ENCODE measurements around the gene PADI3.
"Not testable (repeated sequence)": the region's sequence is repeated elsewhere in the genome, so short reads cannot be mapped to it uniquely, and the experiment has no call there.

PADI3 gene

DNA sequence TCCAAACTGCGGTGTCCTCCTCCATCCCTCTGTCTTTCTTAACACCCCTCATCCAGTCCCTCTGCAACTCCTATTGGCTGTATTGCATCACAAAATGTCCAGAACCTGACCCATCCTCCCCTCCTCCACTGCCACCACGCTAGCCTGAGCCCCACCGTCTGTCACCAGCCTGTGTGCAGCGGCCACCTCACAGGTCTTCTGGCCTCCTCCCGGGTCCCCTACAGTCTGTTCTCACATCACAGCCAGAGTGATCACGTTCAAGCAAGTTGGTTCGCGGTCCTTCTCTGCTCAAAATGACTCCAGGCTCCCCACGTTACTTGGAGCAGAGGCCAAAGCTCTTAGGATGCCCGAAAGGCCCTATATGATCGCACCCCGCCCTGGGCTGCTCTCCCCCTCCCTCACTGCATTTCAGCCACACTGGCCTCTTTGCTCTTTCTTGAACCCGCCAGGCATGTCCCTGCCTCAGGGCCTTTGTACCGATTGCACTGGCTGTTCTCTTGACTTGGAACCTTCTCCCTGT is 56.7 kb downstream of the PADI3 start:
- no peak for DNase-seq

DNA sequence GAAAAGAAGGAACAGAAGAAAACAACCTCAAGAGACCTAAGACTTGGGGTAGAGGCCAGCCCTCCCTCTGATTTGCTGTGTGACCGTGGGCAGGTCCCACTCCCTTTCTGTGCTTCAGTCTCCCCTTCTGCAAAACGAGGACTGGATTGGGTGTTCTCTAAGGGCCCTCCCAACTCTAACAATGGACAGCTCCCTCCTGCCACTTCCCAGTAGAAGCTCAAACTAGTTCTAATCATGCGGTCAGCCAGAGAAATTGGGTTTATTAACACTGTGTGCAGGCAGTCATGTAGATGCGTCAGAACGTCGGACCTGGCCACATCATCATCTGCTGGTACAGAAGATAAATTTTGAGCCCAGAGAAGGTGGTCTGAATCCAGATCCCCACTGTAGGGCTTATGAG is 57.5 kb downstream of the PADI3 start:
- no peak for DNase-seq

DNA sequence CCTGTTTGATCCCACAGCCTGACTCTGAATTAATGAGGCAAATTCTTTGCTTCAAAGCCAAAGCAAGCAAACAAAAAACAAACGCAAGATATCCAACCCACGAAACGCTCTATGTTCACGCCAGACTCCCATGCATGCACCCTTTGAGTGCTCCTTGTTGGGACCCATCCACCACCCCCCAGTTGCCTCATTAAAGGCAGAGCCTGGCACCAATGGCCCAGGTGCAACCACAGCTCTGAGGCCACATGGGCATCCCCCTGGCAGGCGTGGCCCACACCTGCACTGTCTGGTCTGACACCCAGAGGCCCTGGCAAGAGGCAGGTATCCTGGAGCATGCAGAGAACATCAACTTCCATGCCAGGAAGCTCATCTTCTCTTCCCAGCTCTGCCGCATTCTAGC is 58.0 kb downstream of the PADI3 start:
- DNase-seq, result no peak

DNA sequence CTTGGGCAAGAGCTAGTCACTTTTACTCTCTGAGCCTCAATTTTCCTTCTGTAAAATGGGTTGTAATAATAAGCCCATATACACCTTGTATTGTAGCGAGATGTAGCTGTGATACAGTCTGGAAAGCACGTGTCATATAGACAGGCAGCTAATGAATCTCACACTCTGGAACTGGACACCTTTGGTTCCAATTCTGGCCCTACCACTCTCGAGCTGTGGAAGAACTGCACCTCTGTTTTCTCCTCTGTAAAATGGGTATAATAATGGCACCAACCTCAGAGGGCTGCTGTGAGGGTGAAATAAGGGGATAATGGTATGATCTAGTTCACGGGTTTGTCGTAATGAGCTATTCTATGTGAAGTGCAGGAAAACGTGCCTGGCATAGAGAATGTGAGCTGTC is 58.4 kb downstream of the PADI3 start:
- DNase-seq, result no peak

DNA sequence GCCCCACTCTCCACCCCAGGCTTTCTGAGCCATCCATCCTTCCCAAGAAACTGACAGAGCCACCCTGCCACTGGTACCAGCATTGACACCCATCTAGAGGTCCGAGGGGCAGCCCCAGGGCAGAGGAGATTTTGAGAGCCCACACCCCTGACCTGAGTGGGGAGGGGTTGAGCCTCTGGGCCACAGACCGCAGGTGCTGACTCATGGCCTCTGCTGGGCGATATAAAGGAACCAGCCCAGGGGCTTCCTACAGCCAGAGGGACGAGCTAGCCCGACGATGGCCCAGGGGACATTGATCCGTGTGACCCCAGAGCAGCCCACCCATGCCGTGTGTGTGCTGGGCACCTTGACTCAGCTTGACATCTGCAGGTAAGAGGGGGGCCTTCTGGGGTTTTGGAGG is 59.0 kb downstream of the PADI3 start, which contains the start of gene PADI4:
TSS of gene PADI4 (plus strand) at position 252 of the 400 bp plus-strand sequence. CDS start at position 278, 26 bp downstream.
- DNase-seq, result no peak

DNA sequence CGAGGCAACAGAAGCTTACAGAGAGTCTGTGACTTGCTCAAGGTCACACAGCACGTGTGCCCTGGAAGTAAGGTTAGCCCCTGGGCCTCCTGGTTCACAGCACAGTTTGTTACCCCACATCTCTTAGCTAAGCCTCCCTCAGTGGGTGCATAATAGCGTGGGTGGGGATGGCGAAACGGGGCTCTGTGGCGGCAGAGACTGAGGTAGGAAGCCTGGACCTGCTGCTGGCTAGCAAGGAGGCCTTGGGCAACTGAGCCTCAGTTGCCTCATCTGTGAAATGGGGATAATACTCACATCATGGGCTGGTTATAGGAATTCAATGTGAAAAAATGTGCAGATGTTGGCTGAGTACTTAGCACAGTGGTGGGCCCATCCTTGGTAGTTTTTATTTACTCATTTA is 59.7 kb downstream of the PADI3 start:
- DNase-seq, result no peak

DNA sequence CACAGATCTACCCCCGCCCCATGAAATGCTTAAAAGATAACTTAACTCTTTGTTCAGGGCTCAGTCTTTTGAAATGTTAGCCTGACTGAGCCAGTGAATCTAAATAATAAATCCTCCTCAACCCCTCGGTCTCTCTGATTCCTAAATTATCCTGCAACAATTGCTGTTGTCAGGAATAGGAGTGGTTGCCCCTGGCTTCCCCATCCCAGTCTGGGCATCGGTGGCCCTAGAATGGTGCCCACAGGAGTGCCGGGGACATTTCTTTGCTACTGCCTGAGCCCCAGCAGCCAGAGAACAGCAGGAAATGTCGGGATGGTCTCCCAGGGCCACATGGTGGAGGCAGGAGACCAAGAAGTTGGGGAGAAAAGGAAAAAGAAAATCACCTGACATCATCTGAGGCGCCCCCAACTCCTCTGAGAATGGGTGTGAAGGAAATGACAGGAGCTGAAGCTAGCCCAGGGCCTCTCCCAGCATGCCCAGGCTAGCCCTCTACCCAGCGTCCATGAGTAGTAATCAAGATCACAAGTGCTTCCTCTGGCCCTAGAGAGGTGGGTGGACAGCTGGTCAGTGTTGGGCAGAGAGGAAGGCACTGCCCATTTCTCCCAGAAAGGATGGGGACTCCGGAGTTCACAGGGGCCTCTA is 60.6 kb downstream of the PADI3 start:
- no peak for DNase-seq

DNA sequence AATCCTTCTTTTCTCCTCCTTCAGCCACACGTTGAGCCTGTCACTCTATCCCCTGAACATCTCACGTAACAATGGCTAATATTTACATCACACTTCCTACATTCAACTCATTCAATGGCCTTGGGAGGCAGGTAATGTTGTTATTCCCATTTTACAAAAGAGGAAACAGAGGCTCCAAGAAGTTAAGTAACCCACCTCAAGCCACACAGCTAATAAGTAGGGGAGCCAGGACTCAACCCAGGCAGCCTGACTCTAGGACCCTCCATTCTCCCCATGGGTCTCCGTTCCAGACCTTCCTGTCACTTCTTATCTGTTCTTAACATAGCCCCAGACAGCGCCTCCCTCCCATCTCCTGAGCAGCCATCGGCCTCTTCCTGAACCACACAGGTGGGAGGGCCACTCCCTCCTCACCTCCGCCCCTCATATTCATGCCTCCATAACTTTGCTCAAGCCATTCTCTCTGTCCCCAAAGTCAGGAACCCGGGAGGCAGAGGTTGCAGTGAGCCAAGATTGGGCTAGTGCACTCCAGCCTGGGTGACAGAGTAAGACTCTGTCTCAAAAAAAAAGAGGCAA is 61.3 kb downstream of the PADI3 start:
- DNase-seq, result no peak

DNA sequence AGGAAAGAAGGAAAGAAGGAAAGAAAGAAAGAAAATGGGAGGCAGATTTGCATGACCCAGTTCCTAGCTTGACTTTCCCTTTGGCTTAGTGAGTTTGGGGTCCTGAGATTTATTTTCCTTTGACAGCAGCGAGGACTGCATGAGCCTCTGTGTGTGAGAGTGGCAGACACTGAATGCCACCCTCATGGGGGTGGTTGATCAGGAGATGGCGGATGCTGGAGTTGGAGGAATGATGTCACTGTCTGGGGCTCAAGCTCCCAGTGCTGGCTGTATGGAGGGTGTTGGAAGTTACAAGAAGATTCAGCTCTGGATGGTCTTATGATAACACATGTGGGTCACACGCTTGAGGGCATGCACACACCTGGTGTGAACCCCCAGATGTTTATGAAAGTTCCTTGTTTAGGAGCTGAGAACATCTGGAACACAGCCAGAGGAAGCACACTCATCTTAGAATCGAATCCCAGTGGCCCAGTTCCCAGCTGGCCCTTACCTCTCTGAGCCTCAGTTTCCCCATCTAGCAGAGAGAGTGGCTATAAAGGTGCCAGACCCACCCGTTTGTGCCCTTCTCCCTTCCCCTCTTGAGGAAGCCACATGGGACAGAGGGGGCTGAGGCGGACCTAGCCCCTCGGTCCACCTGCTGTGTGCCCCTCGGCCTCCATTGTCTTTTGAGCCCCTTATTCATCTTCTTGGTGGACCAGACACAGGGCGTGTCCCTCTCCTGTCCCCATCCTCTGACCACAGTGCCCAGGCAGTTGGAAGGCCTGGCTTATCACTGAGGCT is 64.8 kb downstream of the PADI3 start:
- no peak for DNase-seq

DNA sequence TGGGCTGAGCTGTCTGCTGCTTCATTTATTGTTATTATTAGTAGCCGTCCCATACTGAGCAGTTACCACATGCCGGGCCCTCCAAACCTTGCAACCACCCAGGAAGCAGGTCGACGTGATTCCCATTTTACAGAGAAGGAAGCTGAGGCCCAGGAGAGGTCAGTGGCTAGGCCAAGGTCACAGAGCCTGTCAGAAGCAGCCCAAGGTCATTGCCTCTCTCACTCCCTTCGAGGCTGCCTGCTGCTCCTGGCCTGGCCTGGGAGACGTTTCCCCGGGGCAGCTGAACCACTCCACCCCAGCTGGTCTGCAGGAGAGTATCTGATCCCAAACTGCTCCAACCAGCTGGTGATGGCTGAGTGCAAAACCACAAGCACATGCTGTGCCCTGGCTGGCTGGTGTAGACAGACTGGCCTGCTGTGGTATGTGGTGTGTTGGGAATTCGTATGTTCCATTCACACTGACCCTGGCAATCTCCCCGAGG is 65.6 kb downstream of the PADI3 start:
- DNase-seq, result no peak

DNA sequence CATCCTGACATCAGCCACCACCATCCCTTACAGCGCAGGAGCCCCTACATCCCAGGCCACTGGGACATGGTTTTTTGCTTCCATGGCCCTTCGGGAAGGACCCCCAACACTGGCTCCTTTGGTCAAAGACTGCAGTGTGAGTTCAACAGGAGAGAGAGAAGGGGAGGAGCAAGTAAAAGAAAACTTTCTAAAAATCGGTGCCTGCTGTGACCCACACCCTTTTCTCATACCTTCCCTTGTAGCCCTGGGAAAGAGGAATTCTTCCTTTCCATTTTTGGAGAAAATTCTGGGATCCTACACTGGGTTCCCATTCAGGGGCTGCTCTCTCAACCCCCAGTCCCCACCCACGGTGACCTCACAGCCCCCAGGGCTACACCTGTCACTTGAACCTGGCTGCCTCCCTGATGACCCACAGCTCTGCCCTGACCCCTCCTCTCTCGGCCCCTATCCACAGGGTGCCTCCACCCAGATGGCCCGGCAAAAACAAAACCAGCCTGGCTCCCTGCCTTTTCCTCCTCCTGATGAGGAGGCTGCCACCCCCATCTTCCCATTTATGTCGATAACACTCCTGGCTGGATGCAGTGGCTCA is 66.7 kb downstream of the PADI3 start:
- no peak for DNase-seq

DNA sequence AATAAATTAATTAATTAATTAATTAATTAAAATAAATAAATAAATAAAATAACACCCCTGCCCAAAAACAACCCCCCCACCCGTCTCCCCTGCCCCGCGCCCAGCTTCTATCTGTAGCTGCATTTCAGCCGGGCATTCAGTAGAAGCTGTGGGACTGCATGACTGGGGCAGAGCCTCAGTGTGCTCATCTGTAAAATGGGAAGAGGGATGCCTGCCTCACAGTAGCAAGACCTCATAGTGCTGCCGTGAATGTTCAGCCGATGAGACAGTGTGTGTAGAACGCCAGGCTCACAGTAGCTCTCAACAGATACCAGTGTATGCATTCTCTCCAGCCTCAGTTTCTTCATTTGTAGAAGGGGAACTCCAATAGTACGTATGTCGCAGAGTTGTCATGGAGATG is 67.8 kb downstream of the PADI3 start:
- no peak for DNase-seq

DNA sequence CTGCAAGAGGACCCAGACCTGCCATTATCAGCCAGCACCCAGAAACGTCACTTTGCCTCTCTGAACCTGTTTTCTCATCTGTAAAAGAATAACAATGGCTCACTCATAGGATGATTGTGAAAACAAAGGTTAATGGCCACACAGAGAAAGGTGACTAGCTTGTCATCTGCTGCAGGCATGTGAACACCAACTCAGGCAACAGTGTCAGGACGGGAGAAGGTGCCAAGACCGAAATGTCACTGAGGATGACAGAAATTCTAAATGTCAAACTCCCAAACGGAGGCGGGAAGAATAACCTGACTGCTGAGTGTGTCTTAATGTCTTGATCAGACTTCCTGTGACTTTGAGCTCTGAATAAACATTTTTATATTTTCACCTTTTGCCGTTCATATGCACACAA is 69.4 kb downstream of the PADI3 start:
- no peak for DNase-seq

DNA sequence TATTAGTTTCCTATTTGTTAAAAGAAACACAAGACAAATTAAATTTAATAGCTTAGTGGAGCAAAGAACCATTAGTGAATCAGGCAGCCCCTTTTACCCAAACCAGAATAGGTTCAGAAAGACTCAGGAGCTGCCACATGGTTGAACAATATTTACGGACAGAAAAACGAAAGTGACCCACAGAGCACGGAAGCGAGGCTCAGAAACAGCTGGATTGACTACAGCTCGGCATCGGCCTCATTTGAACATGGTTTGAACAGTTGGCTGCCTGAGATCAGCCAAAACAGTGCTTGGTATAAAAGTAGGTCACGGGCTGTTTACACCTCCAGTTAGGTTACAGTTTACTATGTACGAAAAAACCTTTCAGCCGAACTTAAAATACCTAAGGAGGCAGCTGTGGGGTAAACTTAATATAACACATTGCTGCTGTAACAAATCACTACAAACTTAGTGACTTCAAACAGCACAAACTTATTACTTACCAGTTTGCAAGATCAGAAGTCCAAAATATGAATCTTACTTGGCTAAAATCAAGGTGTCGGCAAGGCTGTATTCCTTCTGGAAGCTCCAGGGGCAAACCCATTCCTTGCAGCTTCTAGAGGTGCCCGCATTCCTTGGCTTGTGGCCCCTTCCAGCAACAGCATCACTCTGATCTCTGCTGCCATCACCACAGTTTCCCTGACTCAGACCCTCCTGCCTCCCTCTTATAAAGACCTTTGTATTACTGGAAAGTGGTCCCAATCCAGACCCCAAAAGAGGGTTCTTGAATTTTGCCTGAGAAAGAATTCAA is 70.9 kb downstream of the PADI3 start:
- DNase-seq, result no peak

DNA sequence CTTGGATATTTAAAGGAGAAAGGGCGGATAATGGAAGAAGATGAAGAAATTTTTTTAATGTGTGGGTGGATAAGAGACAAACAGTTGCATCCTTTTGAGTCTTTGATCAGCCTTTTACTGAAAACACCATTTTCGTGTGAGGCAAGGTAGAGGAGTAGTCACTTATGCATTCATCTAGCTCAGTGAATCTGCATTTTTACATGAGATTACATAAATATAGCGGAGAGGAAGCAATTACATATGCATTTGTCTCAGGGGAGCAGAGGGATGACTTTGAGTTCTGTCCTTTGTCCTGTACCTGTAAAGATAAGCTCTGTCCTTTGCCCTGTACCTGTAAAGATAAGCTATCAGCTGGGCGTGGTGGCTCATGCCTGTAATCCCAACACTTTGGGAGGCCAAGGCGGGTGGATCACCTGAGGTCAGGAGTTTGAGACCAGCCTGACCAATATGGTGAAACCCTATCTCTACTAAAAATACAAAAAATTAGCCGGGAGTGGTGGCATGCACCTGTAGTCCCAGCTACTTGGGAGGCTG is 73.0 kb downstream of the PADI3 start:
- not testable (repeated sequence) for DNase-seq

DNA sequence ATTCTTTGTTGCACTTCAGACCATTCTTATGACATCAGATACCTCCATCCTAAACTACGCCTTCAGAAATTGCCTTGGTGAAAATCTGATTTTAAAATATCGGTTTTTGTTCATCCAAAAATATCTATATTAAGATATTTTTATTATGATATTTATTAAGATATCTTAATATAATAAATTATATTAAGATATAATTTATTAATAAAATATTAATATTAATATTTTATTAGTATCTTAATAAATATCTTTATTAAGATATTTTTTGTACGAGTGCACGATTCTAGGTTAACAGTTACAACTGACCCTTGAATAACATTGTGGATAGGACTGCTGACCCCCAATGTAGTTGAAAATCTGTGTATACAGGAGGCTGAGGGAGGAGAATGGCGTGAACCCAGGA is 80.0 kb downstream of the PADI3 start:
- no peak for DNase-seq

DNA sequence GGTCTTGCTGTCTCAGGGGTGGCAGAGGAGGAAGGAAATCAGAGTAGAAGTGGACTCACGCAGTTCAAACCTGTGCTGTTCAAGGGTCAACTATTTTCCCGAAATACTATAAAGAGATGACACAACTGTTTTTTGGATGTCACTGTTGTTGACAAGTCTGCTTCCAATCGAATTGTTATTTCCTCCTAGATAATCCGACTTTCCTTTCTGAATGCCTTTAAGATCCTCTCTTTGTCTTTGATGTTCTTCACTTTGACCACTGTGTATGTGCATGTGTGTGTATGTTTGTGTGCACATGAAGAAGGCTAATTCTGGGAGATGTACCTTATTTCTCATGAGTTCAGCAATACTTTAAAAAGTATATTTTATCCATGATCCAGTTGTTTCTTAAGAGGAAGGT is 80.7 kb downstream of the PADI3 start:
- no peak for DNase-seq

DNA sequence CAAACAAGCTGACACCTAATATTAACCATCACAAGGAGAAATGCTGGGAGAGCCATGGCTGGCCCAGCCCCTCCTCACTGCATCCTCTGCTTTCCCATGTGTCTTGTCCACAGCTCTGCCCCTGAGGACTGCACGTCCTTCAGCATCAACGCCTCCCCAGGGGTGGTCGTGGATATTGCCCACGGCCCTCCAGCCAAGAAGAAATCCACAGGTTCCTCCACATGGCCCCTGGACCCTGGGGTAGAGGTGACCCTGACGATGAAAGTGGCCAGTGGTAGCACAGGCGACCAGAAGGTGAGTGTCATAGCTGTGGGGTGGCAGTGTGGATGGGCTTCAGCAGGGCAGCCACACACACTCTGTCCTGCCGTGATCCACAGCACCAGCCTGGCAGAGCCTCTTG is 82.0 kb downstream of the PADI3 start:
- no peak for DNase-seq

DNA sequence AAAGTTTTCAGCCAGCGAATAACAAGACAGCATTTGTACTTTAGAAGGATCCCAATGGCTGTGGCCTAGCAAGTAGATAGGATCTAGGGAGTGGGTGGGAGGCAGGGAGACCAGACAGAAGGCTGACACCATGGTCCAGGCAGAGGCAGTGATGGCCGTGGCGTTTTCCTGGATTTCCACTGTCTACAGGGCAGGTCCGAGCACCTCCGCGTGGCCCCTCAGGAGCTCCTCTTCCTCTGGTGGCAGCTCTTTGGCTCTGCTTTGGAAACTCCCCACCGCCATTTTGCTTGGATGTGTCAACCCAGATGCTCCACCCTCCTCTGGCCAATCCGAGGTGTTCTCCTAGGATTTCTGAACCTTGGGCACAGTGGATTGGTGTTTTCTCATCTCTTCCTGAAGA is 84.2 kb downstream of the PADI3 start:
- DNase-seq, result no peak
